ENCODE results near the gene PGM5. TPM values are rescaled to one million over a fixed set of nuclear protein-coding genes. Genes with fewer than 3 reads are reported as not detected.

Gene PGM5
- total RNA-seq, 1 experiment from 2014 or later: 0.50 TPM

DNA sequence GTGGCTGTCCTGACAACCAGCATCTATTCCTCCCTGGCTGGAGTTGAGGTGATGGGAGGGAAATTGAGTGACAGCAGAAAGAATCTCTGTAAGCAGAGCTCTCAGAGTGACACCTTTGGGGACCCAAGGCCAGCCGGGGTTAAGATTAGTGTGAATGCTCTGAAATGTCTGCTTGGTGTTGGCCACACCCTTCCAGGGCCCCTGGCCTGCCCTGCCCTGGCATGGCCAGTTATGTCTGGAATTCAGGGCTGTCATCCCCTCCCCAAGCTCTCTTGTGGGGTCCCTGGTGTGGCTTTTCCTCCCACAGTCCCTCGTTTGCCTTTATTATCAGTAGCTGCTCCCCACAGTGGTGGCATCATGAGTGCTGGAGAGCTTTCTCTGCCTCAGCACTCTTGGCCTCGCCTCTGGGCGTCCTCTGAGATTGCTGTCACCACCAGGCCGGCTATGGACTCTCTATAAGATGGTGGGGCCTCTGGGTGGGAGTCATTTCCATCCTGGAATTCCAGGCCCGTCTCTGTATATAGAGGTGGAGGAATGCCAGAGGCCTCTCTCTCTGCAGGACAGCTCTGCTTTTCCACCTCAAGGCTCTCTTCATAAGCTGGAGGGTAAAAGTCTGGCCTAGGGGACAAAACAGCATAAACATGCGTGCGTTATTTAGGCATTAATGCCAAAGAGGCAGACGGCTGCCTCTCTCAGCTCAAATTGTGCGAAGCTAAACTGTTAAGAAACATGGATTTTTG is 180.6 kb downstream of the PGM5 start:
- DNase-seq (ENCODE audit: low spot score): no peak

DNA sequence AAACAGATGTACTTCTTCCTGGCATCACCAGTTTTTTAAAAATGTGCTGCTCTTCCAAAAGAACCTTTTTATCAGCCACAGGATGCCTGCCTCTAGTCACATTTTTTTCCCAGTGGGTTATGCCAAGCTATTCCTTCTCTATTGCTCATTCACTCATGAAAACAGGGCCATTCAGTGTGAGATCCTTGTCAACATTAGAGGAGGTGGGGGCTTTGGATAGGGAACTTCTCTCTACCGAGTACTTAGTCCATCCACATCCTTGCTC is 181.1 kb downstream of the PGM5 start:
- no peak for DNase-seq (ENCODE audit: low spot score)

GRCh38 chr9:68538200-68538599 is 181.8 kb downstream of the PGM5 start:
- DNase-seq (ENCODE audit: low spot score): peak; percentile 88

- no peak for DNase-seq (ENCODE audit: low spot score)
Observed at GRCh38 chr9:68540712-68541535, 184.5 kb downstream of the PGM5 start, which contains the start of gene TMEM252. Gene TMEM252, minus strand, starts transcription at chr9:68540883. Its CDS starts 69 bp downstream, at chr9:68540814.

- DNase-seq (ENCODE audit: low spot score): no peak
Observed at GRCh38 chr9:68541568-68541967, 185.2 kb downstream of the PGM5 start.

DNA sequence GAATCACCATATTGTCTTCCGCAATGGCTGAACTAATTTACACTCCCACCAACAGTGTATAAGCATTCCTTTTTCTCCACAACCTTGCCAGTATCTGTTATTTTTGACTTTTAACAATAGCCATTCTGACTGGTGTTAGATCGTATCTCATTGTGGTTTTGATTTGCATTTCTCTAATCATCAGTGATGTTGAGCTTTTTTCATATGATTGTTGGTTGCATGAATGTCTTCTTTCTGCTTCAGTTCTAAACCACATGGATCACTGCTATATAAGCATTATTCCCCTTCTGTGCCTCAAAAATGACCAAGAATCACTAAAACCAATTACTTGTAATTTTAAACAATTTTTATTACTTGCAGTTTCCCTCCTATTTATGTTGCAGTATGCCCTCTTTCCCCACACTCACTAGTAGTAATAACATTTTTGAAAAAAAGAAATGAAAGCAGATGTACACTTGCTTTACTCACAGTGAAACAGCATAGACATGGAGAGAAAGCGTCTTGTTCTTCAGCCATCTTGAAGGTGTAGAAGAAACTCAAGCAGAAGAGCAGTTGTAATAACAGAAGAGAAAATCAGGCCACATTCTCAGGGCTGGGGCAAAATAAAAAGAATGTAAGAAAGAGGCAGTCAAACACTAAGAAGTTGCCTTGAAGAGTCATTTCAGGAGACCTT is 188.8 kb downstream of the PGM5 start:
- DNase-seq (ENCODE audit: low spot score): no peak

DNA sequence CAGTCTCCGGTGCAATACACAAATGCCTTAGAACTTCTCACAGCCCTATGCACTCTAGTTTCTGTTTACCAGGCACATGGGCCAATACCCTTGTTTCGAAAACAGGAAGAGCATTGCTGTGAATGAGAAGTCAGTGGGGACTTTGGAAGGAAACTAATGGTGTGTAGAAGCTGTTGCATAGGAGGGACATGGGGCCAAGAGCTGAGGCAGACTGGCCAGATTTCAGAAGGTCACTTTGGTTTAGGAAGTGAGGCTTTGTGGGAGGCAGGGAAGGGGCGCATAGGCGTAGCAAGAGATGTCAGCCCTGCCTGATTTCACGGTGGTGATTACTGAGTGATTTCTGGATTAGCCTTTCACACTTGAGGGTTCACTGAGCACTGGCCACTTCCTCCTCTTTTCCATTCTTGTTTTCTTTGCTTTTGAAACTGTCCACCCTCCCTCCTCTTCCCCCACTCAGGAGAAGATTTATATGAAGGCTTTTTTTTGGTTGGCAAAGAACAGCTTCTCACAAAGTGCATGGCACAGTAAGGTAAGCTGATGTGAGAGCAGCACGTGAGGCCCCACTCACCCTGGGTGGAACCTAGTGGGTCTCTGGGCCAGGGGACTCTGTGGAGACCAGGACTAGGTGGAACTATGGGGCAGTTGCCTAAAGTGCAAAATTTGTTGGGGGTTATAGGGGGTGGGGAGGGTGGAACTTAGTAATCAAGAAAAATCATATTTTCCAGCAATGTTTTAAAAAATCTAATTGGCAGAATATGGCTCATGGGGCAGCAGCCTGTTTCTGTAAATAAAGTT is 190.4 kb downstream of the PGM5 start:
- DNase-seq (ENCODE audit: low spot score): no peak

GRCh38 chr9:68547417-68547816 is 191.0 kb downstream of the PGM5 start:
- DNase-seq (ENCODE audit: low spot score): no peak

- no peak for DNase-seq (ENCODE audit: low spot score)
Observed at GRCh38 chr9:68548241-68548640, 191.8 kb downstream of the PGM5 start.

- no peak for DNase-seq (ENCODE audit: low spot score)
Observed at GRCh38 chr9:68551191-68551590, 194.8 kb downstream of the PGM5 start.

GRCh38 chr9:68552700-68553476 is 196.5 kb downstream of the PGM5 start:
- peak; percentile 84 for DNase-seq (ENCODE audit: low spot score)

- DNase-seq (ENCODE audit: low spot score): no peak
Observed at GRCh38 chr9:68555437-68556150, 199.2 kb downstream of the PGM5 start.

GRCh38 chr9:68558545-68558944 is 202.1 kb downstream of the PGM5 start:
- no peak for DNase-seq (ENCODE audit: low spot score)

- peak; percentile 39 for DNase-seq (ENCODE audit: low spot score)
Observed at GRCh38 chr9:68560071-68560844, 203.8 kb downstream of the PGM5 start.

- no peak for DNase-seq (ENCODE audit: low spot score)
Observed at GRCh38 chr9:68562461-68562860, 206.1 kb downstream of the PGM5 start.

DNA sequence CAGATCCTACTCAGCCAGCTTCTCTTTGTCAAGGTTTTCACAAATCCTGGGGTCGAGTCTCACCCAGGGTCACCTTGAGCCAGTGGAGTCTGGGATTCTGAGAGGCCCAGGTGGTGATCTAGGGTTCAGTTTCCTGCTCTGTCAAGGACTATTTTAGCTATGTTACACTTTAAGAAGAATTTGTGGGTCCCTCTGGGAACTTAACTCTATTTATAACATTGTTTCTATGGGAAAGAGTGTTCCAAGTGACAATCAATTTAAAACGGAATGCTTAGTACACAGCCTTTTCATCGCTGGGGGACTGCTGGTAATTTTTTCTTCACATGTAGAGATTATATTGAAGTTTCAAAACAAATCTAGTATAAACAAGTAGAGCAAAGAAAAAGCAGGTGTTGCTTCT is 211.2 kb downstream of the PGM5 start:
- no peak for DNase-seq (ENCODE audit: low spot score)

GRCh38 chr9:68574150-68574549 is 217.7 kb downstream of the PGM5 start:
- DNase-seq (ENCODE audit: low spot score): no peak

- no peak for DNase-seq (ENCODE audit: low spot score)
Observed at GRCh38 chr9:68575817-68576216, 219.4 kb downstream of the PGM5 start.

DNA sequence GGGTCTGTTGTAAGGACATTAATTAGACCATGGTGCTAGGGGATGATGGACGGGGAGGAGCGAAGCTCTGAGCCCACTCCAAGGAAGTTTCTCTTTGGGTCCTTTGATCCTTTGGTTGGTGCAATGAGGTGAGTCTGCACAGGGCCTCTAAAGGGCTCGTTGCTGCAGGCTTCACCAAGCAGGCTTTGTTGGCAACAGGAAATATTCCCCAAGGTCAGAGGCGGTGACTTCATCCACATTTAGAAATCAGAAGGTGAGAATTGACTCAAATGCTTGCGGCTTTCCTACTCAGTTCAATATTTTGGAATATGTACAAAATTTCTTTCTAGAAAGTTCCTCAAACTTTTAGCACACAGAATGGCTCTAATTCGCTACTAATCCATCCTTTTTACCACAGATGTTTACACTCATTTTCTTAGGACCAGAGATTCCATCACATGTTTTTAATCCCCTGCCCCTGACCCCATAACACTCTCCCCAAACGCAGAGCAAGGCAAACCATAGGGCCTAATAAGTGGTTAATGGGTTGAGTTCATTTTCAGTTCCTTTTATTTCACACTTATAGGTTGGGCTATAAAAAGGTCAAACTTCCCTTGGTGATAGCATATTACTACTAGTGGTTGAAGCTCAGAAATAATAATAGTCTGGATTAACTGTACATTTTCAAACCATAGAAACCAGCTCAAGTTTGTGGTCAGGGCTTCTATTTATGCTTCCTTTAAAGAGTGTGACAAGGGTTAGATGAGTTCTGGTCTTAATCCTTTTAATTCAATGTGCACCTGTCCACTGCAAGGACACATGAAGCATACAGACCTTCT is 221.6 kb downstream of the PGM5 start:
- DNase-seq (ENCODE audit: low spot score): no peak
